Thymus (tissue), 11 donors: ENCODE data around the gene PLEKHA3. TPM values are rescaled to one million over a fixed set of nuclear protein-coding genes. Genes with fewer than 3 reads are reported as not detected.
"Not testable (repeated sequence)": the region's sequence is repeated elsewhere in the genome, so short reads cannot be mapped to it uniquely, and the experiment has no call there.

Experiments used
- DNase-seq, 9 donors: peaks; one replicate each; pipeline ENCODE4 v3.0.0-alpha.2; 2013; ENCODE audit warnings: low spot score in 9 of 9, low read depth in 6 of 9, missing footprints in 1 of 9
- H3K27ac ChIP-seq, 2 donors: one replicate each; pipeline ENCODE4 v1.5.1; 2013; ENCODE audit warnings: control low read depth in 1 of 2, low read depth in 1 of 2, low read length in 1 of 2, mild to moderate bottlenecking in 1 of 2, moderate library complexity in 1 of 2
- H3K27me3 ChIP-seq, 2 donors: one replicate each; pipeline ENCODE4 v1.5.1; 2013; ENCODE audit warnings: low read length in 1 of 2; ENCODE audit not compliant: control insufficient read depth in 2 of 2, insufficient read depth in 1 of 2
- H3K36me3 ChIP-seq, 2 donors: one replicate each; pipeline ENCODE4 v1.5.1; 2013; ENCODE audit warnings: low read length in 1 of 2, mild to moderate bottlenecking in 1 of 2, moderate library complexity in 1 of 2; ENCODE audit not compliant: control insufficient read depth in 2 of 2, insufficient read depth in 2 of 2
- H3K4me1 ChIP-seq, 2 donors: one replicate each; pipeline ENCODE4 v1.5.1; 2013; ENCODE audit warnings: low read length in 2 of 2; ENCODE audit not compliant: control insufficient read depth in 2 of 2, insufficient read depth in 2 of 2
- H3K4me3 ChIP-seq, 2 donors: one replicate each; pipeline ENCODE4 v1.5.1; 2013; ENCODE audit warnings: low read length in 2 of 2, control low read depth in 1 of 2, mild to moderate bottlenecking in 1 of 2
- H3K9me3 ChIP-seq, 2 donors: one replicate each; pipeline ENCODE4 v1.5.1; 2013; ENCODE audit warnings: low read length in 1 of 2, mild to moderate bottlenecking in 1 of 2; ENCODE audit not compliant: control insufficient read depth in 2 of 2, insufficient read depth in 1 of 2
- WGBS: extraction: QIAGEN DNeasy Blood & Tissue Kit; methylation state at CpG from one replicate; pipeline ENCODE4 v1.1.7; 2013; 5-methylcytosine and 5-hydroxymethylcytosine counted together
- polyA plus RNA-seq: library from polyadenylated mRNA; stranded (reverse); fragments of 200-250 nt; gene quantifications from one replicate; pipeline ENCODE4 v1.2.3, GENCODE V29; 2013
- total RNA-seq: library from RNA; stranded (reverse); fragments of 120-200 nt; gene quantifications from one replicate; pipeline ENCODE4 v1.2.4, GENCODE V29; 2013
- donor health status: healthy.

The PLEKHA3 gene
- total and polyA plus RNA-seq, 2 donors = 3.8 to 8.4 TPM

- peaks cover 3 to 6% of the 10 kb centered on the region in 2 donors for H3K36me3 ChIP-seq
- H3K27me3 ChIP-seq = no peaks in the 10 kb centered on the region
- over 99% methylated on average over 6 of the region's 6 CpGs for WGBS
- no peaks in the 10 kb centered on the region for H3K9me3 ChIP-seq
- no peak overlapping the region for H3K4me3 ChIP-seq
- H3K4me1 ChIP-seq = no peaks in the 10 kb centered on the region
- no peak for DNase-seq
- no peak overlapping the region for H3K27ac ChIP-seq
Measured at GRCh38 chr2:178510384-178510783, 30.1 kb downstream of the PLEKHA3 start.

- no peaks in the 10 kb centered on the region for H3K4me1 ChIP-seq
- no peak overlapping the region for H3K4me3 ChIP-seq
- DNase-seq = no peak
- H3K36me3 ChIP-seq = peaks cover 3 to 4% of the 10 kb centered on the region in 2 donors
- no peaks in the 10 kb centered on the region for H3K9me3 ChIP-seq
- WGBS = 100% methylated on average over 2 of the region's 2 CpGs
- no peaks in the 10 kb centered on the region for H3K27me3 ChIP-seq
- no peak overlapping the region for H3K27ac ChIP-seq
Measured at GRCh38 chr2:178512484-178512883, 32.2 kb downstream of the PLEKHA3 start.

GRCh38 chr2:178513876-178514275, 33.6 kb downstream of the PLEKHA3 start:
- 98% methylated on average over 4 of the region's 4 CpGs for WGBS

GRCh38 chr2:178514664-178515063, 34.4 kb downstream of the PLEKHA3 start:
- Histone ChIP-seq H3K4me3 (no peak overlapping the region), H3K27ac (no peak overlapping the region), H3K4me1 (no peaks in the 10 kb centered on the region), H3K9me3 (no peaks in the 10 kb centered on the region), H3K36me3 (peaks cover 1 to 9% of the 10 kb centered on the region in 2 donors), H3K27me3 (no peaks in the 10 kb centered on the region)
- WGBS = 90% methylated on average over 2 of the region's 2 CpGs
- DNase-seq = peak in 1 of 9 donors; percentile 28

More at GRCh38 chr2:178513876-178514275, 33.6 kb downstream of the PLEKHA3 start:
- H3K27me3 ChIP-seq = no peaks in the 10 kb centered on the region
- no peak overlapping the region for H3K4me3 ChIP-seq
- DNase-seq = no peak
- H3K36me3 ChIP-seq = peaks cover 4 to 7% of the 10 kb centered on the region in 2 donors
- no peak overlapping the region for H3K27ac ChIP-seq
- H3K4me1 ChIP-seq = no peaks in the 10 kb centered on the region
- H3K9me3 ChIP-seq = no peaks in the 10 kb centered on the region

- WGBS = 94% methylated on average over 1 of the region's 1 CpG
- no peak for DNase-seq
Measured at GRCh38 chr2:178517496-178517895, 37.2 kb downstream of the PLEKHA3 start.

GRCh38 chr2:178521304-178522150, 41.3 kb downstream of the PLEKHA3 start:
- WGBS = 96% methylated on average over 11 of the region's 11 CpGs
- DNase-seq = no peak
- Histone ChIP-seq H3K4me1 (peaks cover 0 to 4% of the 10 kb centered on the region in 2 donors), H3K4me3 (no peak overlapping the region), H3K9me3 (peaks cover 0 to 6% of the 10 kb centered on the region in 2 donors), H3K36me3 (peaks cover 0 to 7% of the 10 kb centered on the region in 2 donors), H3K27me3 (no peaks in the 10 kb centered on the region), H3K27ac (no peak overlapping the region)

More at GRCh38 chr2:178517496-178517895, 37.2 kb downstream of the PLEKHA3 start:
- Histone ChIP-seq H3K9me3 (no peaks in the 10 kb centered on the region), H3K4me1 (no peaks in the 10 kb centered on the region), H3K36me3 (peaks cover 0 to 7% of the 10 kb centered on the region in 2 donors), H3K27ac (no peak overlapping the region), H3K27me3 (no peaks in the 10 kb centered on the region), H3K4me3 (no peak overlapping the region)

- peak; percentile 58 to 91 (median 78) for DNase-seq
- 15% methylated on average over 25 of the region's 25 CpGs for WGBS
- Histone ChIP-seq H3K4me3 (peak overlapping the region; percentile 78 to 84), H3K36me3 (peaks cover 2 to 5% of the 10 kb centered on the region in 2 donors), H3K4me1 (peaks cover 0 to 4% of the 10 kb centered on the region in 2 donors), H3K9me3 (peaks cover 0 to 6% of the 10 kb centered on the region in 2 donors), H3K27me3 (no peaks in the 10 kb centered on the region), H3K27ac (peak overlapping the region; percentile 47 to 80)
Measured at GRCh38 chr2:178522950-178523595, 42.8 kb downstream of the PLEKHA3 start.

- H3K4me3 ChIP-seq = peak overlapping the region; percentile 78 to 84
- peaks cover 0 to 6% of the 10 kb centered on the region in 2 donors for H3K9me3 ChIP-seq
- peaks cover 0 to 4% of the 10 kb centered on the region in 2 donors for H3K4me1 ChIP-seq
- peaks cover 3 to 4% of the 10 kb centered on the region in 2 donors for H3K36me3 ChIP-seq
- no peaks in the 10 kb centered on the region for H3K27me3 ChIP-seq
- DNase-seq = peak in 2 of 9 donors; percentile 7 to 25
- WGBS = 41% methylated on average over 8 of the region's 8 CpGs
- H3K27ac ChIP-seq = peak overlapping the region; percentile 47 to 80
Measured at GRCh38 chr2:178523596-178524134, 43.4 kb downstream of the PLEKHA3 start.

GRCh38 chr2:178525010-178525409, 44.8 kb downstream of the PLEKHA3 start:
- H3K9me3 ChIP-seq, H3K36me3 ChIP-seq, H3K27me3 ChIP-seq, H3K4me3 ChIP-seq, H3K4me1 ChIP-seq, DNase-seq, H3K27ac ChIP-seq: not testable (repeated sequence)
- WGBS = 92% methylated on average over 4 of the region's 5 CpGs
